Panc1 (cell line): ENCODE results near the gene ANXA7.

Experiments used
- CTCF ChIP-seq: fragments of 450-650 bp; IDR thresholded peaks from 2 replicates; pipeline ENCODE4 v1.5.1; 2017; ENCODE audit warnings: mild to moderate bottlenecking
- POLR2AphosphoS5 ChIP-seq: IDR thresholded peaks from 2 replicates; pipeline ENCODE4 v1.6.1; 2012; ENCODE audit warnings: mild to moderate bottlenecking, low read depth, low read length, moderate library complexity
- SIN3A ChIP-seq: IDR thresholded peaks from 2 replicates; pipeline ENCODE4 v1.6.1; 2012; ENCODE audit warnings: low read depth, mild to moderate bottlenecking, low read length, moderate library complexity, borderline replicate concordance; ENCODE audit not compliant: insufficient read depth
- TCF7L2 ChIP-seq: IDR thresholded peaks from 2 replicates; pipeline ENCODE4 v1.6.1; 2011; ENCODE audit warnings: mild to moderate bottlenecking, low read depth, low read length, inconsistent platforms

GRCh38 chr10:73333202-73333601 lies 80.7 kb downstream of the ANXA7 start:
- TF ChIP-seq CTCF (no peak), POLR2AphosphoS5 (no peak), TCF7L2 (no peak), SIN3A (no peak)
